Measurements from ENCODE around the gene ZBTB26. TPM values are rescaled to one million over a fixed set of nuclear protein-coding genes. Genes with fewer than 3 reads are reported as not detected.
A peak's percentile ranks its signal among the peaks of the same experiment; 100 is the strongest.
"Not testable (repeated sequence)": the region's sequence is repeated elsewhere in the genome, so short reads cannot be mapped to it uniquely, and the experiment has no call there.

The ZBTB26 gene
- total RNA-seq, 1 donor from 2014 or later, result 15.4 TPM

DNA sequence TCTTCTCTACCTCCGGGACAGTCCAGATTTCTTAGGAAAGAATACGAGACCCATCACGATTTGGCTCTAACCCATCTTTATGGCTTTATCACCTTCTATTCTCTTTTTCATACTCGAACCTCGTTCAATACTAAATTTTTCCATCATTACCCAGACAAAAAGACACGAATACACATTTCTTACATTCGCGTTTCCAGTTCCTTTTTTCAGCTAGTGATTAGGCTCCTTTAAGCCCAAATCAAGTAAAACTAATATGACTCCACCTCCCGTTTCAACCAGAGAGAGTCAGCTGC lies 18.7 kb downstream of the ZBTB26 start:
- Mint-ChIP-seq H3K4me1 (ENCODE audit: low read depth) (peaks cover 13% of the 10 kb centered on the region), H3K27me3 (no peaks in the 10 kb centered on the region), H3K4me3 (ENCODE audit: low read depth) (peak overlapping the region; percentile 99), H3K27ac (peak overlapping the region; percentile 98), H3K36me3 (ENCODE audit: insufficient read depth) (peaks cover 6% of the 10 kb centered on the region), H3K9me3 (ENCODE audit: low read depth) (no peaks in the 10 kb centered on the region)
- TF ChIP-seq, protein P1, sequence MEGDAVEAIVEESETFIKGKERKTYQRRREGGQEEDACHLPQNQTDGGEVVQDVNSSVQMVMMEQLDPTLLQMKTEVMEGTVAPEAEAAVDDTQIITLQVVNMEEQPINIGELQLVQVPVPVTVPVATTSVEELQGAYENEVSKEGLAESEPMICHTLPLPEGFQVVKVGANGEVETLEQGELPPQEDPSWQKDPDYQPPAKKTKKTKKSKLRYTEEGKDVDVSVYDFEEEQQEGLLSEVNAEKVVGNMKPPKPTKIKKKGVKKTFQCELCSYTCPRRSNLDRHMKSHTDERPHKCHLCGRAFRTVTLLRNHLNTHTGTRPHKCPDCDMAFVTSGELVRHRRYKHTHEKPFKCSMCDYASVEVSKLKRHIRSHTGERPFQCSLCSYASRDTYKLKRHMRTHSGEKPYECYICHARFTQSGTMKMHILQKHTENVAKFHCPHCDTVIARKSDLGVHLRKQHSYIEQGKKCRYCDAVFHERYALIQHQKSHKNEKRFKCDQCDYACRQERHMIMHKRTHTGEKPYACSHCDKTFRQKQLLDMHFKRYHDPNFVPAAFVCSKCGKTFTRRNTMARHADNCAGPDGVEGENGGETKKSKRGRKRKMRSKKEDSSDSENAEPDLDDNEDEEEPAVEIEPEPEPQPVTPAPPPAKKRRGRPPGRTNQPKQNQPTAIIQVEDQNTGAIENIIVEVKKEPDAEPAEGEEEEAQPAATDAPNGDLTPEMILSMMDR (IDR thresholded peaks at IDR 0.05; ENCODE audit: unreplicated experiment), result no peak
- DNase-seq (ENCODE audit: low spot score, unreplicated experiment), result no peak

DNA sequence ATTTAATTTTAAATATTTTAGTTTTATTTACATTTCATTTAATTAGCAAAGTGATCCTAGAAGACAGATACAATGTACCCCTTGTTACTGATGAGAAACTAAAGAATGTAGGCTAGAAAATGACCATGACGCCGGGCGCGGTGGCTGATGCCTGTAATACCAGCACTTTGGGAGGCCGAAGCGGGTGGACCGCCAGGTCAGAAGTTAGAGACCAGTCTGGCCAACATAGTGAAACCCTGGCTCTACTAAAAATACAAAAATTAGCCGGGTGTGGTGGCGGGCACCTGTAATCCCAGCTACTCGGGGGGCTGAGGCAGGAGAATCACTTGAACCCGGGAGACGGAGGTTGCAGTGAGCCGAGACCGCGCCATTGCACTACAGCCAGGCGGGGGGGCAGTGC lies 25.2 kb downstream of the ZBTB26 start:
- H3K9me3 Mint-ChIP-seq (ENCODE audit: low read depth), result not testable (repeated sequence)

DNA sequence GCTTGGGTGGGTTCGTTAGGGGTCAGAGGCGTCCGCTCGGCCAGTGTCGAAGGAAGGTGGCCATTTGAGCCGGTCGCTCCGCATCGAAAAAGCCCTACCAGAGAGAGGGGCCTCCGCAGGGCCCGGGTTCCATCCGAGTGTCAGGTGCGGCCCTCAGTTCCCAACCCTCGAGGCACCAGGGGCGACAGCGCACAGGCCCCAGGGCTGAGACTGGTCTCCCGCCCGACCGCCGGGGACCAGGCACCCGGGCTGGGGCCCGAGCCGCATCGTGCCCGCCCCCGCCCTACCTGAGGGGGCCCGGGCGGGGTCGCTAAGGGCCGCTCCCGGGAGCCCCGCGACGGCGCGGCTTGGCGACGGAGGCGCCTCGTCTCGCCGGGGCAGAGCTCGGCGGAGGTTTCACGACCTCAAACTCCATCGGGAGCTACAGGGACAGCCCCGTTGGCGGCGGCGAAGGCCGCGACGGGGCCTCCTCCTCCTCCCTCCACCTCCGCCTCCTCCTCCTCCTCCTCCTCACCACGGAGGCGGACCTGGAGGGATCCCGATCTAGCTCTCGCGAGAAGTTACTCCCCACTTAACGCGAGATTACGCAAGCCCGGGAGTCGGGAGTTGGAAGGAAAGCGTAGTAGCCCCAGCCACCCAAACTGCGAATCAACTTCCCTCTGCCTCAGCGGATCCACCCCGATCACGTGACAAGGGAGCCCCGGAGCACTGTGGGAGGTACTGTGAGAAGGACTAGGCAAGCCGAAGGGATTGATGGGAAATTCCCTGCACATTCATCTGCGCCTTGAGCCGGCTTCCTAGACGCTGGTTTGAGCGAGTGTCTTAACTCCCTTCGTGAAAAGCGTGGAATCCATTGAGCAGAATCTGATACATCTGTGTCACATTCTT lies 26.2 kb downstream of the ZBTB26 start, which contains the start of gene RC3H2:
RC3H2 (minus strand) TSS at position 537 of the 888 bp plus-strand sequence. CDS start 7,850 bp downstream, outside the sequence.
- Mint-ChIP-seq H3K4me1 (ENCODE audit: low read depth) (peaks cover 10% of the 10 kb centered on the region), H3K27me3 (no peaks in the 10 kb centered on the region), H3K9me3 (ENCODE audit: low read depth) (no peaks in the 10 kb centered on the region), H3K4me3 (ENCODE audit: low read depth) (peak within 1 kb of the TSS; percentile 91), H3K27ac (peak within 1 kb of the TSS; percentile 98), H3K36me3 (ENCODE audit: insufficient read depth) (peaks cover 2% of the 10 kb centered on the region)
- DNase-seq (ENCODE audit: low spot score, unreplicated experiment), result peak; percentile 94
- TF ChIP-seq, protein P1 (IDR thresholded peaks at IDR 0.05; ENCODE audit: unreplicated experiment), result peak; percentile 6

More for the DNA sequence above, 25.2 kb downstream of the ZBTB26 start:
- not testable (repeated sequence) for H3K27me3 Mint-ChIP-seq; H3K4me3 Mint-ChIP-seq (ENCODE audit: low read depth); H3K4me1 Mint-ChIP-seq (ENCODE audit: low read depth); DNase-seq (ENCODE audit: low spot score, unreplicated experiment); H3K36me3 Mint-ChIP-seq (ENCODE audit: insufficient read depth); H3K27ac Mint-ChIP-seq

GRCh38 chr9:122904466-122904822 lies 26.9 kb downstream of the ZBTB26 start:
- Mint-ChIP-seq H3K27ac (peak overlapping the region; percentile 98), H3K9me3 (ENCODE audit: low read depth) (no peaks in the 10 kb centered on the region), H3K4me1 (ENCODE audit: low read depth) (peaks cover 12% of the 10 kb centered on the region), H3K4me3 (ENCODE audit: low read depth) (peak overlapping the region; percentile 91), H3K27me3 (no peaks in the 10 kb centered on the region), H3K36me3 (ENCODE audit: insufficient read depth) (peaks cover 2% of the 10 kb centered on the region)
- TF ChIP-seq, protein P1 (IDR thresholded peaks at IDR 0.05; ENCODE audit: unreplicated experiment), result no peak
- peak; percentile 21 for DNase-seq (ENCODE audit: low spot score, unreplicated experiment)

GRCh38 chr9:122900791-122901190 lies 30.5 kb downstream of the ZBTB26 start:
- TF ChIP-seq, protein P1 (IDR thresholded peaks at IDR 0.05; ENCODE audit: unreplicated experiment), result no peak
- H3K36me3 Mint-ChIP-seq (ENCODE audit: insufficient read depth), result peaks cover 2% of the 10 kb centered on the region
- no peak overlapping the region for H3K4me3 Mint-ChIP-seq (ENCODE audit: low read depth)
- peaks cover 13% of the 10 kb centered on the region for H3K4me1 Mint-ChIP-seq (ENCODE audit: low read depth)
- H3K27ac Mint-ChIP-seq, result no peak overlapping the region
- H3K27me3 Mint-ChIP-seq, result no peaks in the 10 kb centered on the region
- no peak for DNase-seq (ENCODE audit: low spot score, unreplicated experiment)
- no peaks in the 10 kb centered on the region for H3K9me3 Mint-ChIP-seq (ENCODE audit: low read depth)

GRCh38 chr9:122897969-122898368 lies 33.3 kb downstream of the ZBTB26 start:
- Mint-ChIP-seq H3K36me3 (ENCODE audit: insufficient read depth) (peaks cover 15% of the 10 kb centered on the region), H3K27ac (no peak overlapping the region), H3K27me3 (no peaks in the 10 kb centered on the region), H3K9me3 (ENCODE audit: low read depth) (no peaks in the 10 kb centered on the region), H3K4me1 (ENCODE audit: low read depth) (peaks cover 3% of the 10 kb centered on the region), H3K4me3 (ENCODE audit: low read depth) (no peak overlapping the region)
- TF ChIP-seq, protein P1 (IDR thresholded peaks at IDR 0.05; ENCODE audit: unreplicated experiment), result no peak
- DNase-seq (ENCODE audit: low spot score, unreplicated experiment), result no peak

All from progenitor cell of endocrine pancreas (in vitro differentiated cells).